GM12892 (cell line): Measurements from ENCODE around the gene ATG10.

Experiments
- POLR2A ChIP-seq: IDR thresholded peaks from 2 replicates; pipeline ENCODE4 v1.6.1; 2011; ENCODE audit warnings: low read depth, low read length, control low read depth
- POLR2AphosphoS5 ChIP-seq: IDR thresholded peaks from 2 replicates; pipeline ENCODE4 v1.6.1; 2011; ENCODE audit warnings: low read depth, low read length, control low read depth

GRCh38 chr5:82301190-82301589, 329.4 kb downstream of the ATG10 start:
- TF ChIP-seq POLR2AphosphoS5 = no peak
- TF ChIP-seq POLR2A = no peak
